Stimulated activated CD8-positive, alpha-beta memory T cell treated with anti-CD3 and anti-CD28 coated beads, Interleukin-4, amount 100 ng/mL, for 24 hours (primary cell): ENCODE measurements around the gene FAAP20.

ENCODE experiments used
- DNase-seq: peaks from one replicate; pipeline ENCODE4 v3.0.0-alpha.2; 2020; ENCODE audit warnings: low read depth

Gene FAAP20

DNA sequence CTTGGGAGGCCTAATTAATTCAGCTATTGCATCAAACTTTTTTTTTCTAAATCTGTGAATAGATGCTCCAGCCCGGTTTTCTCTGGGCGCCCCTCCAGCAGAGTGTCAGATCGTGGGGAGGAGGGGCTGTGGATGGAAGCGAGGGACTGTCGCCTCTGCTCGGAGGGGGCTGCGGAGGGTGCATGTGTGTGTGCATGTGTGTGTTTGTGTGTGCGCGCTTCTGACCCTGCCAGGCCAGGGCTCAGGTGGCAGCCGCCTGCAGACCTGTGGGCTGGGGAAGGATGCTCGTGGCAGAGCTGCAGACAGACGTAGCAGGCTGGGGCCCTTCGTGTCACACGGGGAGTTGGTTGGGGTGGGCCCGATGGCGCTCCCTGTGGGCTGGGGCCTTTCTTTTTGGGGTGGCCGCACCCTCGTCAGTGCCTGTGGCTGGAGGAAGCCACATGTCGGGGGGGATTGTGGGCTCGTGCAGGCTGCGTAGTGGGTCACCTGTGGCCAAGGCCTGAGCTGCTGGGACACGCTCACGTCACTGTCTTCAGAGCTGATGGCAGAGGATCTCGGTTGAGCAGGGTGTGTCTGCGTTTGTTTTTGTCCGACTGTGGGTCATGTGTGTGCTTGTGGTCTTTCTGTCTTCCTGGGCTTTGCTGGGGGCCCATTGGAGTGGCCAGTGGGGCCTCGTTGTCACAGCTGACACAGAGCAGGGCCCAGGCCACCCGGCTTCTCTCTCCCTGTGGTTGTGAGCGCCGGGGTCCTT, 36.4 kb upstream of the FAAP20 start:
- DNase-seq, result no peak

DNA sequence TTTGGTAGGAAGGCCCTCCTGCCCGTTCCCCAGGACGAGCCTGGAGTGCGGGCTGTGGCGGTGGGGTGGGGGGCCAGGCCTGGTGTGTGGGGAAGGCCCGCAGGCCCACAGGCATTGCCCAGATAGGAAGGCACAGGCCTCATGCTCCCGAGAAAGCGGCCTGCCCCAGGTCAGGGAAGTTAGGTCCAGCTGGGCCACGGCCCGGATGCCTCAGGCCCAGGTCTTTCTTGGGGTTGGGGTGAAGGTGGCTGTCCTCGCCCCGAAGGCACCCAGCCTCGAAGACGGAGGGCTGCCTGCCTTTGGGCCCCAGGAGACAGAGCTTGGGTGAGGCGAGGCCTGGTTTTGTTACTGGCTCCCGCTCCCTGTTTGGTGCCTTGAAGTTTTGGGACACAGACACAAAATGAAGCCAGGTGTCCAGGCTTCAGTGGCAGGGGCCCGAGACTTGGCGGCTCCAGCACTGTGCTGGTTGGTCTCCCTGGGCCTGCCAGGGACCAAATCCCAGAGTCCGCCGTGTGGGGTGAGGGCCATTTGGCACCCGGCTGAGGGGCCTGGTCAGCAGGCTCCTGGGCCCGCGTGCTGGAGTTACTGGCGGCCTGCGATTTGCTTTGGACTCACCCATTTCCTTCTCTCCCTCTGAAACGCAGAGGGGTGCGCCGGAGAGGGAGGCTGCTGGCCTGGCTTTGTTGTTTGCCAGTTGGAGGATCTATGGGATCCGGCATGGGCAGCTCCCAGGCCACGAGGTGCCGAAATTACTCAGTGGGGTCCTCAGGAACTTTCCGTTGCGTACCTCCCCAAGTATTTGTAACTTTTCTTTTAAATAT, 35.5 kb upstream of the FAAP20 start:
- no peak for DNase-seq

DNA sequence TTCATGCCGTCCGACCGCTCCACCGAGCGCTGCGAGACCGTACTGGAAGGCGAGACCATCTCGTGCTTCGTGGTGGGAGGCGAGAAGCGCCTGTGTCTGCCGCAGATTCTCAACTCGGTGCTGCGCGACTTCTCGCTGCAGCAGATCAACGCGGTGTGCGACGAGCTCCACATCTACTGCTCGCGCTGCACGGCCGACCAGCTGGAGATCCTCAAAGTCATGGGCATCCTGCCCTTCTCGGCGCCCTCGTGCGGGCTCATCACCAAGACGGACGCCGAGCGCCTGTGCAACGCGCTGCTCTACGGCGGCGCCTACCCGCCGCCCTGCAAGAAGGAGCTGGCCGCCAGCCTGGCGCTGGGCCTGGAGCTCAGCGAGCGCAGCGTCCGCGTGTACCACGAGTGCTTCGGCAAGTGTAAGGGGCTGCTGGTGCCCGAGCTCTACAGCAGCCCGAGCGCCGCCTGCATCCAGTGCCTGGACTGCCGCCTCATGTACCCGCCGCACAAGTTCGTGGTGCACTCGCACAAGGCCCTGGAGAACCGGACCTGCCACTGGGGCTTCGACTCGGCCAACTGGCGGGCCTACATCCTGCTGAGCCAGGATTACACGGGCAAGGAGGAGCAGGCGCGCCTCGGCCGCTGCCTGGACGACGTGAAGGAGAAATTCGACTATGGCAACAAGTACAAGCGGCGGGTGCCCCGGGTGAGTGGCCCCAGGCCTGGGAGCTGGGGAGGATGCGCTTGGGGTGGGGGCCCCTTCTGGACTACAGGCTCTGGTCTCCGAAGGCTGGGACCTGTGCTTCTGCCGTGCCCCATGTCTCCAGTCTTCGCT, 34.7 kb upstream of the FAAP20 start:
- no peak for DNase-seq

DNA sequence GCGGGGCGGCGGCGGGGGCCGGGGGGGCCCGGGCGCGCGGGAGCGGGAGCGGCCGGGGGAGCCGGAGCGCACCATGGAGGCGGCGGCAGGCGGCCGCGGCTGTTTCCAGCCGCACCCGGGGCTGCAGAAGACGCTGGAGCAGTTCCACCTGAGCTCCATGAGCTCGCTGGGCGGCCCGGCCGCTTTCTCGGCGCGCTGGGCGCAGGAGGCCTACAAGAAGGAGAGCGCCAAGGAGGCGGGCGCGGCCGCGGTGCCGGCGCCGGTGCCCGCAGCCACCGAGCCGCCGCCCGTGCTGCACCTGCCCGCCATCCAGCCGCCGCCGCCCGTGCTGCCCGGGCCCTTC, 34.1 kb upstream of the FAAP20 start:
- no peak for DNase-seq

DNA sequence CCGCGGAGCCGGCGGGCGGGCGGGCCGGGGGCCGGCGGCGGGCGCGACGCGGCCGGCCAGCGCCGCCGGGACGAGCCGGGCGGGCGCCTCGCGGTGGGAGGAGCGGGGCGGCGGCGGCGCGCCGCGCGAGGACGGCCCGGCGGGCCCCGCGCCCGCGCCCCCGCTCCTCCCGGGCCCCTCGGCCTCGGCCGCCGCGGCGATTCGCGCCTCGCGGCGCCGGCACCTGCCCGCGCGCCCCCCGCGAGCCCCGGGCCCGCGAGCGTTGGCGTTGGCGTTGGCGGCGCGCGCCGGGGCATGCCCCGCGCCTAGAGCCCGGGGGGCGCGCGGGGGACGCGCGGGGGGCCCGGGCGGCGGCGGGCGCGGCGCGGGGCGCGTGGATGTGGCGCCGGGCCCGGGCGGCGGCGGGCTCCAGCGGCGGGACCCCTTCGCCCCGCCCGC, 33.6 kb upstream of the FAAP20 start, which contains the start of gene SKI:
SKI (plus strand) TSS at position 163 of the 438 bp plus-strand sequence. CDS start 448 bp downstream, outside the sequence.
- DNase-seq, result no peak

DNA sequence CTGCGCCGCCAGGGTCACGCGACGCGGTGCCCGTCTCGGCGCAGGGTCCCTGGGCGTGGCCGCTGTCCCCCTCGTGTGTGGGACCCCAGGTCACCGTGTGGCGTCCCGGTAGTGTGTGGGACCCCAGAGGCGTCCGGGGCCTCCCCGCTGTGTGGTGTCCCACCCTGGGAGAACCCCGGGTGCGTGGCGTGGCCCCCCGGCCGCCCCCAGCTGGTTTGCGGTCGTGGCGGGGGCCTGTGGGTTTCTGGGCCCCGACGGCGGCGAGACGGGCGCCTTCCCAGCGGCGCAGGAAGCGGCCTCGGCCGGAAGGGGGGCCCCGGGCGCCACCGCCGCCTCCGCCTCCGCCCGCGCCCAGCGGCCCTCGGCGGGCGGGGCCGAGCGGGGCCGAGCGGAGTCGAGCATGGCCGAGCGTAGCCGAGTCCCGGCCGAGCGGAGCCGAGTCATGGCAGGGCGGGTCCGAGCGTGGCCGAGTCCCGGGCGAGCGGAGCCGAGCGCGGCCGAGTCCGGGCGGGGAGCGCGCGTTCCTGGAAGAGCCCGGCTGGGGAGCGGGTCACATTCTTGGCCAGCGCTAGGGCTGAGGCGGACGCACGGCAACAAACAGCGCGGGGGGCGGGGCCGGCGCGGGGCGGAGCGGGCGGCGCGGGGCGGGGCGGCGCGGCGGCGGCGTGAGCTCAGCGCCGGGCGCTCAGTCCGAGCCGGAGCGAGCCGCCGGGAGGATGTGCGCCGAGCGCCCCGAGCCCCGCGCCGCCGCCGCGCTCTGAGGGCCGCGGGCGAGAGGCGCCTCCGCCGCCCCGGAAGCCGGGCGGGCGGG, 33.0 kb upstream of the FAAP20 start:
- DNase-seq, result peak; percentile 89

DNA sequence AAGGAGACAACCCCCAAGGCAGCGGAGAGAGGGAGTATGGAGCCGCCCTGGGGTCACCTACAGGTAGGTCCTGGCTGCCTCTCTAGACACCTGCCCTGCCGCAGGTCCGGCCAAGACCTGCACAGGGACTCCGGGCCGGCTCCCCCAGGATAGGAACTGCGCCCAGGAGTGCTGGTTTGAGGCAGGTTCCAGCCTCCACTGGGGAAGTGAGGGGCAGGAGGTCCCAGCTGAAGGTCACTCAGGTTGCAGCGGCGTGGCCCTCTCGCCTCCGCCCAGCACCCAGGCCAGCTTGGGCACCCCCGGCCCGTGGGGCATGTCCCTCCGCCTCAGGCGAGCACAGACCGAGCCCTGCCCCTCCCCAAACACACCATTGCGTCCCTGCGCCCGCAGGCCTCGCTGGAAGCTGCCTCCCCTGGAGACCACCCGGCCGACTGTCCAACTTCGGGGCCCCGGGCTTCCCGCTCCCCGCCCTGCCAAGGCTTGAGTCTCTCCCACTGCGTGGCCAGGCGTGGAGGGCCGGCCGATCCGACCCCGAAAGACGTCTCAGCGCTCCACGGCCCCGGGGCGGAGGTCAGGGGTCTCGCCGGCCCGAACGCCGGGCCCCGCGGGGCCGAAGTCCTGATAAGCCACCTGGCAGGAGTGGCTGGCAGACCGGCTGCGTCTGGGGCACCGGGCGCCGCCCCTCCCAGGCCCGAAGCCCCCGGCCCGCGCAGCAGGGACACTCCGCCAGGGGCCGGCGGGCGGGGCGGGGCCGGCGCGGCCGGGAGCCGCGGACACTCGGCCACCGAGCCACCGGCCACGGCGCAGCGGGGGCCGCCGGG, 32.2 kb upstream of the FAAP20 start:
- no peak for DNase-seq

DNA sequence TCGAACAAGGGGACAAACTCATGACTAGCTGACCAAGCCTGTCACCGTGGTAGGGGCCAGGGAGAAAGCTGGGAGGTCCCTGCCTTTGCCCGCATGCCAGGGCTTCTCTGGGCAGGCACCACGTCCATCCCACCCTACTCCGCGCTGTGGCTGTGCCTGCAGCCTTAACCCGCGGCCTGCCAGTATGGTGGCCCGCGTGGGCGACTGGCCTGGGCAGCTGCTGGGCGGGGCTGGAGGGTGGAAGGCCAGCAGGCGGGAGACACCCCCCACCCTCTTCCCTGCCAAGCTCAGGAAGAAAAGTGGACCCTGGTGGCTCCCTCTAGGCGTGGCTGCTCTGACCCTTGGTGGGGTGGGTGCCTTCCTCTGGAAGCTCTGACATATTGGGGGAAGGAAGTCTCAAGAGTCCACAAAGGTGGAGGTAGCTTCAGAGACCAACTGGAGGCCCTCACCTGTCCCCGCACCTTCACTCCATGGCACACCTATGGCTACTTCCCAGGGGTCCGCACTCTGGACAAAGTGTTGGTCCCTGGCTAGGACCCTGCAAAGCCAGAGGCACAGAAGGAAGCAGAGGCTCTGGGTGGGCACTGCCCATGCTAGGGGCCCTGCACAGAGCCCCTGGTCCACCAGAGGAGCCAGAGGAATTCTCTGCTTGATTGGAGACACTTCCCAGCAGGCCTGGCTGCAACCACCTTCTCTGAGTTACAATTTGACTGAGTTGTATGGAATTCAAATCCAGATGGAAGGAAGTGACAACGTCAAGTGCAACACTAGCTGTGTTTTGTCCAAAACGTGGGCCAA, 30.3 kb upstream of the FAAP20 start:
- no peak for DNase-seq

DNA sequence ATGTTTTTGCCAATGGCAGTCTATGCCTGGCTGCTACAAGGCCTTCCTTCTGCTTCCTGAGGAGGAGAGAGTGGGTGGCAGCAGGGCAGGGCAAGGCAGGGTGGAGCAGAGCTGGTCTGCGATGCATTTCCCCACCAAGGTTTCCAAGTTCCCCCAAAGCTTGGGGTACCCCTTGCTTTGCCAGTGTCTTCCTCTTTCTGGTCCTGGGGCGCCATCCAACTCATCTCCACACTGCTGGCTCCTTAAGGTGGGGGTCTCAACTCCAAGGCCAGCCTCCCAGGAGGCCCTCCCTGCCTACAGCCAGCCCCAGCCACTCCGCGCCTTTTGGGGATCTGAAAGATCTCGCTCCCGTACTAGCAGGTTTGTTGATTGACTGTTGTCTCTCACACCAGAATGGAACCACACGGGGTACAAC, 29.6 kb upstream of the FAAP20 start:
- no peak for DNase-seq

DNA sequence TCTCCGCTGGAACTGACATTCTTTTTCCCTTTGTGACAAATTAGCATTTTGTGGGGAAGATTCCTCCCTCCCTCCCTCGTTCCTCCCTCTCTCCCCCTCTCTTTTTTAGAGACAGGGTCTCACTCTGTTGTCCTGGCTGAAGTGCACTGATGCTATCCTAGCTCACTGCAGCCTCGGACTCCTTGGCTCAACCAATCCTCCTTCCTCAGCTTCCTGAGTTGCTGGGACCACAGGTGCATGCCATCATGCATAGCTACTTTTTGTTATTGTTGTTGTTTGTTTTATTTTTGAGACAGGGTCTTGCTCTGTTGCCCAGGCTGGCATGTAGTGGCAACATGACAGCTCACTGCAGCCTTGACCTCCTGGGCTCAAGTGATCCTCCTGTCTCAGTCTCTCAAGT, 26.7 kb upstream of the FAAP20 start:
- no peak for DNase-seq

DNA sequence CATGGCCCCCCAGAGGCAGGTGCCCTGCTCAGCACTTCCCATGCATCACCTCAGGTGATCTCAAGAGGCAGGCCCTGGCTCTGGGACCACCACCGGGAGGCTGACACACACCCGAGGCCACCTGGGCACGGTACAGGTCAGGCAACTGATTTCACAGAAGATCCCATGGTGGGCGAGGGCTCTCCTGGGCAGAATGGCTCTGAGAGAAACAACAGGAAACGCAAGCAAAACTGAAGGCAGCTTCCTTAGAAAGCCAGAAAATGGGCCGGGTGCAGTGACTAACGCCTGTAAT, 22.1 kb upstream of the FAAP20 start:
- no peak for DNase-seq

DNA sequence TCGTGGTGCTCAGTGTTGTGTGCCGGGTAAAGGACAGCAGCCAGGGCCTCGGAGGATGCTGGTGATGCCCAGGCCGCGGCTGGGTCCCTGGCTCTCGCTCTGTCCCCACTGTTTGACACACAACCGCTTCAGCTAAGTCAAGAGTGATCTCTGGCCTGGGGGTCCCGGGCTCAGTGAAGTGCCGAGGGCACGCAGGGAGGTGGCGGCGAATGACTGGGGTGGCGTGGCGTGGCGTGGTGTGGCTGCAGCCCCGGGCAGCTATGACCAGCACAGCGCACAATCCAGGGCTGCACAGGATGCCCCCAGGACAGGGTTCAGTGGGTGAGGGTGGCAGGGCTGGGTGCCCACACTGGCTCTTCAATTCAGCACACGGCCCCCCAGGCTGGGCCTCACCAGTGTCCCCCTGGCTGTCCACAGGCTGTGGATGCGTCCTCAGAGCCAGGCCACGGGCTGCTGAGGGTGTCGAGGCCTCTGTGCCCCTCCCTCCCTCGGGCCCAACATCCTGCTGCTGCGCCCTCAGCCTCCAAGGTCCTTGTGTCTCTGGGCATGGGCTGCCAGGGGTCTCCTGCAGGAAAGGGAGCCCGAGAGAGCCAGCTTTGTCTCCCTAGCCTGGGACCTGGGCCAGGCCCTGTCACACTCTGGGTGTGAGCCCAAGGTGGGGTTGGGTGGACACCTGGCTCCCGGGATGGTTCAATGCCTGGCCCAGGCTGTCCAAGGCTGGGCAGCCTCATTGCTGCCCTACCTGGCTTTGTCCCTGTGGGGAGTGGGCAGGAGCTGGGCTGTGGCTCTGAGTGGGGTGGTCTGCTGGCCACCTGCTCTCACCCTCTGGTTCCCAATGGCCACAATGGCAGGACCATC, 21.6 kb upstream of the FAAP20 start:
- DNase-seq, result no peak

DNA sequence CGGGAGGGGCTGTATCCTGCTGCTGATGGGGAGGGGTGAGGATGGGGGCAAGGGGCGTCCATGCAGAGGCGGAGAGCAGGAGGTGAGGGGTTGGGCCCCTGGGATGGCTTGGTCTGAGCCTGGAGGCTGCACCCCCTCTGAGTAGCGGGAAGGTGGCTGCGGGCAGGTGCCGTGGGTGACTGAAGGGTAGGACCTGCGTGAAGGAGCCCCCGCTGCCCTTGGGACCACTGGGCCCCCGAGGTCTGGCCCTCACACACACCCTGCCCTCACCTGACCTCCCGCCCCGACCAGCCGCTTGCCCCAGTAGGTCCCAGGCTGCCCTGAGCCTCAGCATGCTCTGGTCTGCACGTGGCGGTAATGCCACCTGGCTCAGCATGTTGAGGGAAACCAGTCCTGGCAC, 20.8 kb upstream of the FAAP20 start:
- DNase-seq, result no peak

DNA sequence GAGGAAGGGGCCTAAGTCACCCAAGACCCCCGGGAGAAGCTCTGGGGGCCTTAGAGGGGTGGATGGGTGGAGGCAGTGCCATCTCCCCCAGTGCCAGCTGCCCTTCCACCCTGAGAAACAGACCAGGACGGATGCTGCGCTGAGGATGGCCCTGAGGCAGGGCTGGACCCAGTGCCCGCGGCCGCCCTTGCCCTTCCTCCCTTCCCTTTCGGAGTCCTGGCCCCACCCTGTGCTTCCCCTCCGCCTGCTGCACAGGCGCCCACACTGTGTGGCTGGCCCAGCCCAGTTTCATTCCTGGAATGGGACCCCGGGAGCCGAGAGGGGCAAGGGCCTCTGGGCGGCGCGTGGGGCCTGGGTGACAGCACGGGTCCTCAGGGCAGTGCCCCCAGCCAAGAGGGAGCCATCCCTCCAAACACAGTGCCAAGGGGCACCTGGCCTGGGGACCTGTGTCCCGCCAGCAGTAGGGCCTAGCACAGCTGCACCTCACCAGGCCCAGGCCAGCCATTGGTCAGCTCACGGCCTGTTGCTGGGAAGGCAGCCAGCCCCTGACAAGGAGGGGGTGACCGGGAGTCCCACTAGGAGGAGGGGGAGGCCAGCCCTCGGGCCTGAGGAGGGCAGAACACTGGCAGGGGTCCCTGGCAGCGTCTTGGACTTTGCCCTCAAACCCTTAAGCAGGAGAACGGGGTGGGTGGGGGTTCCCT, 20.1 kb upstream of the FAAP20 start:
- DNase-seq, result no peak

DNA sequence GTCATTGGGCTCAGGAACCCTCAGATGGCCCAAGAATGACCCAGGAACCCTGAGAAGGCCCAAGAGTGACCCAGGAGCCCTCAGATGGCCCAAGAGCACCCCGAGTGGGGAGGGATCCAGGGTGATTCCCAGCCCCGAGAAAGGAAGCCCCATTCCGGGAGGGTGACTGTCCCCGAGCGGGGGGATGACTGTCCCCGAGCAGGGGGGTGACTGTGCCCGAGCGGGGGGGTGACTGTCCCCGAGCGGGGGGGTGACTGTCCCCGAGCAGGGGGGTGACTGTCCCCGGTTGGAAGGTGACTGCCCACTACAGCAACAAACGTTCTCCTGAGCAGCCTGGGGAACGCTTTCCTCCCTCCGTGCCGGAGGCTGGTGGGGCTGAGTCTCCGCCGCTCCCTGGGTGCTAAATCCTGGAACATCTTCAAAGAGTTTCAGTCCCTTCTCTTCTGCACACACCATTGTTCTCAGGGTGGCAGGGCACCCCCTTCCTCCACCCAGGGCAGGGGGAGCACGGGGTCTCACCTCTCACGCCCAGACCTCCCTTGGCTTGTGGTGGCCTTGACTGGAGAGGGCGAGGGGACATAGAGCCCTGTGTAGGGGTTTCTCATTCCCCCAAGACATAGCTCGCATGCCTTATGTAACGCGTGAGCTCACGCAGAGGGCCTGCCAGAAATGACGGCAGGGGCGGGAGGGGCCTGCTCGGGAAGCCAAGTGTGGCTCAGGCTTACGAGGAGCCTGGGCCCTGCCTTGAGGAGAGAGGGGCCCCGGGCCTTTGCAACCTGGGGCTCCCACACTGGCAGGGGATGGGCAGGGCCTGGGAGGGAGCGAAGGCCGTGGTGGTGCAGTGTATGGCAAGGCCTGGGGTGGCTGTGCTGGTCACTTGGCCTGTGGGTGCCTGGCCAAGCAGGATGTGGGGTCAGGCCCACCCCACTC, 19.3 kb upstream of the FAAP20 start:
- DNase-seq, result no peak

DNA sequence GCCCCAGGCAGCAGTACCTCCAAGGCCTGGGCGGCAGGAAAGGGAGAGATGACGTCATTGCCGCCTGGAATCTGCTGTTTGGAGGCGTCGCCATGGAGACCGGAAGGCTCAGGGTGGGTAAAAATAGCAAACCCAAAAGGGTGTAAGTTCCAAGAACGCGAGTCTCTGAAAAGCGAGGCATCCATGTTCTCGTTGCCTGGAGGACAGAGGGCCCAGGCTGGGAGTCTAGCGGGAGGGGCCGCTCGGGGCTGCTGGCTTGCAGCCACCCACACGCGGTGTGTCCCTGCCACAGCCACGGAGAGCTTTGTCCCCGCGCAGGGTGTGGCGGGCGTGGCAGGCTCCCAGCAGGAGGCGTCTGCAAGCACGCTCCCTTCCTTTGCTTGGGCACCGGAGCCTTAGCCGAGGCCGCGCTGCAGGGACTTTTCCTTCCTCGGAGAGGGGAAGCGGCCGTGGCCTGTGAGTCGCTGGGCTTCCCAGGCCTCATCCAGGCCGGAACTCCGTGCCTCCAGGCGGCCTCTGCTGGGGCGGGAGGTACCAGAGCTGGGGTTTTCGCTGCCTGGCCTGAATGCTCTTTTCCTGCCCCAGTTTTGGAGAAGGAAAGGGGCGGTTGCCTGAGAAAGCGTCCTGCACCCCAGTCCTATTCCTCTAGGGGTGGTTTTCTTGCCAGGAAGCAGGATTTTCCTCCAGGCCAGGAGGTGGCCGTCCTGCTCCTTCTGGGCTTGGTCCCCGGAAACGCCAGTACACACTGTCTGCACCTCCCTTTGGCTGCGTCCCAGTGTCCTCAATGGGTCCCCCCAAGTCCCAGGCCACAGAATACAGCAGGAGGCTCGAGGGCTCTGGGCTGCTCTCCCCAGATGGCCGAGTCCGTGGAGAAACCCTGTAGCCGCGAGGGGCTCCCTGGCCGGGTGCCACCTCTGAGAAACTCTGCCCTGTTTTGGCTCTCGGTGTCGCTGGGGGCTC, 18.2 kb upstream of the FAAP20 start:
- no peak for DNase-seq

DNA sequence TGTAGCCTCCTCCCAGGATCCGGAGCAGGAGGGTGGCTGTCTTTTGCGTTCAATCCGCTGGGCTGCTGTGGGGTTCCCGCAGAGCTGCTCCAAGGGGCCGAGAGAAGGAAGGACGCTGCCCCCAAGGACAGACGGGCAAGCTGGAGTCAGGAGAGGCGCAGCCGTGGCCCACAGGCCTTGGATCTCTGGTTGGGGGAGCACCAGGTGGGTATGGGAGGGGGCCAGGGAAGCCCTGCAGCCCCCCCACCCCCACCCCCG, 17.6 kb upstream of the FAAP20 start:
- DNase-seq, result no peak
